Stimulated activated CD8-positive, alpha-beta memory T cell treated with anti-CD3 and anti-CD28 coated beads, Interleukin-7, amount 100 ng/mL, for 4 hours (primary cell): ENCODE results near the gene PAEP.

Experiments used
- DNase-seq, 2 donors: peaks; one replicate each; pipeline ENCODE4 v3.0.0-alpha.2; 2020; ENCODE audit warnings: low read depth in 2 of 2

The PAEP gene

GRCh38 chr9:135579356-135579755, 17.8 kb downstream of the PAEP start:
- DNase-seq, result no peak

DNA sequence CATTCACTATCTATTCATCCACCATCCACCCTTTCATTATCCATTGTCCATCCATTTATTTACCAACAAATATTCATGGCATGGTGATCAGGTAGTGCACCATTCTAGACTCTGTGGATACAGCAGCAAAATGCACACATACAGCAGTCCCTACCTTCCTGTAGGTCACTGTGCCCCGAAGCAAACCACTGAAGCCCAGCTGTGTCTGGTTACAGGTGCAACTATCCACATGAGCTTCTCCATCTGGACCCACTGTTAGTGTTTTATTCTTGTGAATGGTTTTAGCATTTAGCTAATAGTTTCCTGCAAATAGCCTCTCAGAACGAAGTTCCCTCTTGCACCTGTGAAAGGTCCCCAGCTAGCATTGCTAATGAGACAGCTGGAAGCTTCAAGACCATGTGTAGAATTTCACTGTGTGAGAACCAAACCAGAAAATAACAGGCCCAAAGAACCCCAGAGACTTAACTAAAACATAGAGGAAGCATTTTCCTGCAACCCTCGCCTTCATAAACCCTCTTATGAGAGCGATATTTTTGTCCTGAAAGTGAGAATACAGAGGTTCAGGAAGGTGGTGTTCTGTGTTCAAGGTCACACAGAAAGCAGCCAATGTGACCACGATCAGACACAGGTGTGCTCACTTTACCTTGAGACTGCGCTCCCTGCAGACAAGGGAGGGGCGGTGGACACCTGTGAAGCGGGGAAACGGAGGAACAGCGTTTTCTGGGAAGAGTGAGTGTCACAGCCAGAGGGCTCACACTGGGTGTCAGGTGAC, 18.5 kb downstream of the PAEP start:
- DNase-seq, result no peak

DNA sequence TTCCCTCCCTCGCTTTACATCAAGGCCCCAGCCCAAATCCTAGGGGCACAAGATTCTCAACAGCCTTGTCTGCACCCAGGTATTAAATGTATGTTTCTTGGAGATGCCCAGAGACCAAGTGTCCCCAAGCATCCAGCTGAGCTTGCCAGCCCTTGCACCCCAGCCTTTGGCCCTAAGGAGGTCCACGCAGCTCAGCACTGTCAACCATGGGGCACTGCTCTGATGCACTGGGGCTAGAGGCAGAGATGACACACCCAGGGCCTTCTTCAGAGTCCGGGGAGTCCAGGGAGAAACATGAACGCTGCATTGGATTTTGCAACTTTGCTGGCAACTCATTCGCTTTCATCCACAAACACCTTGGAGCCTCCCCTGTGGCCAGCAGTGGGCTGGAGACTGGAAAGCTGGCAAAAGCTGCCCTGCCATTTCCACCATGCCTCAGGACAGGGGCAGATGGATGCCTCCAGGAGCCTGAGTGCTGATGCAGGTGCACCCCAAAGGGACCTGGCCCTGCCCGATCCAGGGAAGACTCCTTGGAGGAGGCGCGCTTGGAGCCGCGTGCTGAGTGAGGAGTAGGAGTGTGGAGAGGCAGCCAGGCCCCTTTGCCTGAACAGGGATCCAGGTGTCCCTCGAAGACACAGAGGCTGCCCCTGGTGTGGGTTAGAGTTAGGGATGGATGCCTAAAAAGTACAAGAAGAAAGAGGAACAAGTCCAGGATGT, 19.3 kb downstream of the PAEP start:
- no peak for DNase-seq

GRCh38 chr9:135581636-135582426, 20.3 kb downstream of the PAEP start:
- no peak for DNase-seq

DNA sequence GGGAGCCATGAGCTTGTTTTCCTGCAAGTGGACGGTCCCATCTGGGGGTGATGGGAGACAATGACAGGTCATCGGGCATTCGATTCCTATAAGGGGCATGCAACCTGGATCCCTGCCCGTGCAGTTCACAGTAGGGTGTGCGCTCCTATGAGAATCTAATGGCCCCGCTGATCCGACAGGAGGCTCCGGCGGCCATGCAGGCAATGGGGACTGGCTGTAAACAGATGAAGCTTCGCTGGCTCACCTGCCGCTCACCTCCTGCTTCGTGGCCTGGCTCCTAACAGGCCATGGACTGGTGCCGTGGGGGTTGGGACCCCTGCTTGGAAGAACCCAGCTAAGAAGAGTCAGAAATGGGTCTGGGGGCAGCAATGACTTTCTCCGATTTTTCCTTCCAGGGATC, 21.0 kb downstream of the PAEP start:
- DNase-seq, result no peak

- DNase-seq, result no peak
Observed at GRCh38 chr9:135582966-135583687, 21.6 kb downstream of the PAEP start.

GRCh38 chr9:135583688-135584011, 22.1 kb downstream of the PAEP start:
- no peak for DNase-seq

GRCh38 chr9:135584371-135584770, 22.8 kb downstream of the PAEP start:
- no peak for DNase-seq

DNA sequence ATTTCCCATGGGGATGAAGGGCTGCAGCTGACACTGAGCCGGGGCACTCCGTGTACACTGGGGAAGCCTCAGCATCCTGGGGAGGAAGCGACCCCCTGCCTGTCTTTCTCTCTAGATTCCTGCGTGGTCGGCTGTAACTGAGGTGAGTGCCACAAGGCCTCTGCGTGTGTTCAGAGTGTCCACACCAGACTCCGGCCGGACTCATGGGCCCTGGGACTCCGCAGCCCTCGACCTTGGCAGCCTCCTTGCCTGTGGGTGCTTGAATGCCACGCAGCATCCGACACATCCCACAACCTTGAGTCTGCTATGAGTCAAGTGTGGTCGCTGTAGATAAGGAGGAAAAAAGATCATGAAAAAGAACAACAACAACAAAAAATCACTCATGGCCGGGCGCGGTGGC, 23.4 kb downstream of the PAEP start:
- DNase-seq, result no peak

DNA sequence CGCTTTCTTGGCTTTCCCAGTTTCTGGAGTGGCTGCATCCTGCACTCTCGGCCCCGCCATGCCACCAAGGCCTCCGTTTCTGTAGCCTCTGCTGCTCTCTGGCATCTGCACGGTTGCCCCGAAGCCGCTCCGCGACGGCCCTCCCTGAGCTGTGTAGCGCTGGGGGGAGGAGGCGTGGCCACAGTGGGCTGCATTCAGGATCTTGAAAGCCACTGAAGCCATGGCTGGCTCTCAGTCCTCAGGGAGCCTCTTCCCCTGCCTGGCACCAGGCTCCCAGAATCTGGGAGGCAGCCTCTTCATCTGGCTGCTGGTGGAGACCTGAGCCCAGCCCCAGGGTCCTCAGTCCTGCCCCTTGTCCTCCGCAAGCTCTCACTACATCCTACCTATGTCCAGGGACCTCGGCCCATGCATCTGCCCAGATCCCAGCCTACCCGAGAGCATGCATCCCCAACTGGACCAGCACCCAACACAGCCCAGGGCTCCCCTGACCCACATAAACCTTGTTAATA, 25.1 kb downstream of the PAEP start:
- DNase-seq, result no peak

DNA sequence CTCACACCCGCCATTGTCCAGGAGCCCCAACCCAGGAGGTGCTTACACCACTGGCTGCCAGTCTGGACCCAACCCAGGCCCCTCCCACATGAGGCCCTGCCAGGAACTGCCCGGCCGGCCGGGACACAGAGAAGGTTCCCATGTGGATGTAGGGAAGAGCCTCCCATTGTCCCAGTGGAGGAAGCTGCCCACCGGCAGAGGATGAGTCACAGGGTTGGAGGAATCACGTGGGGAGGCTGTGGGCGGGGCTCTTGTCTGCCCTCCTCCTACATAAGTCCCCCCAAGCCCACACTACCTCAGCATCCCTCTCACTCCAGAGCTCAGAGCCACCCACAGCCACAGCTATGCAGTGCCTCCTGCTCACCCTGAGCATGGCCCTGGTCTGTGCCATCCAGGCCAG, 26.1 kb downstream of the PAEP start:
- DNase-seq, result no peak

GRCh38 chr9:135588371-135588770, 26.8 kb downstream of the PAEP start:
- DNase-seq, result no peak

DNA sequence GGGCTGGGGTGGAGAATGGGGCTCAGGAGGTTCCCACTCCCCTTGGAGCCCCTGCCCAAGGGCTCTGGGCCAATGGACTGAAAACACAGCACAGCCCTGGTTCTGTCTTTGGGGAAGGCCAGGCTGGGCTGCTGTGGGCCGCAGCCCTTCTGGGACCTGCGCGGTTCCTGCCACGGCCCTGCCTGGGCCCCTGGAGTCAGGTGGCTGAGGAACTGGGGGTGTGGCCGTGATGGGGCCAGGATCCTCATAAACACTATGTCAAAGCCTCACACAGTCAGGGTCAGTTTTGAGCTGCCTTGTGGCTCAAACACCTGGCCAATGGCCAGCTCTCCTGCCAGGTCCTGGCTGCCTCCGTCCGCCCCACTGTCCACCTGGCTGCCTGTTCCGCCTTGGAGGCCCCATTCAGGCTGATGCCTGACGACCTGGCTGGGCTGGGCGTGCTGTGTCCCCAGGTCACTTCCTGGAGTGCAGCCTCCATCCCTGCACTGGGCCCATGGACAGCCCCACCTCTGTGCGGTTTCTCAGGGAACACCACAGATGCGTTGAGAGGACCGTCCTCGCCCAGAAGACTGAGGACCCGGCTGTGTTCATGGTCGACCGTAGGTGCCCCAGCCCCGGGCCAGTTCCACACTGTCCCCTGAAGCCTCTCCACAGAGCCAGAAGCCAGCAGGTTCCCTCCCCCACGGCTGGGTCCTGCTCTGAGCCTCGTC, 27.5 kb downstream of the PAEP start:
- DNase-seq, result no peak

DNA sequence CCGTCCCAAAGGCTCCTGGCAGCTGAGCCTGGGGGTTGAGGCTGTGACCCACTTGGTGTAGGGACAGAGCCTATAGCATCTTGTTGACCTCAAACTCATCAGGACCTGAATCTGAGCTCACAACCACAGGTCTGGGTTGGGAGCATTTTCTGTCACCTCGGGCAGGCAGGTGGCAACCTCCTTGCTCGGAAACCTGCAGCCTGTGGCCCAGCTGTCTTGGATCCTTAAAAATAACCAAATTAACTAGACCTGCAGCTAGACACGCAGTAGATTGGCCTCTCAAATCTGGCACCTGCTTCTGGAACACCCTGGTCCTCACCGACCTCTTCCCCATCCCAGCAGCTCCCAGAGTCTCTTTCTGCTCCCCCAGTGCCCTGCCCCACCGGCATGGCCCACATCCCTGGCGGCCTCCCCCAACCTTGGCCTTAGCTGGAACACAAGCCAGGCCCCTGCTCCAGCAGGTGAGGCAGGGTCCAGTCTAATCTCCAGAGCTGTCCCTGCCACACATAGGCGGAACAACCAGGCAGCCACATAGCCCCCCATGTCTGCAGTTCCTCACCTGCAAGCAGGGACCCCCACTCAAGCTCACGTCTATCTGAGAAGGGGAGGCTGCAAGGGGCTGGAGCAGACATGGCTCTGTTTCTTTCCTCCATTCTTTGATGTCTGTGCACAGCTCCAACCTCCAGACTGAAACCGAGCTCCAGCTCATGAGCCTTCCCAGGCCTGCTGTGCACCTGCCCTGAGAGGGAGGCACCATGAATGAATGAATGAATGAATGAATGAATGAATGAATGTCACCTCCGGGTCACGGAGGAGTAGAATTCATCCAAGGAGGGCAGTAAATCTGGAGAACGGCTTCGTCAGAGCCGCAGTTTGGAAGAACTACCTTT, 28.3 kb downstream of the PAEP start:
- no peak for DNase-seq

DNA sequence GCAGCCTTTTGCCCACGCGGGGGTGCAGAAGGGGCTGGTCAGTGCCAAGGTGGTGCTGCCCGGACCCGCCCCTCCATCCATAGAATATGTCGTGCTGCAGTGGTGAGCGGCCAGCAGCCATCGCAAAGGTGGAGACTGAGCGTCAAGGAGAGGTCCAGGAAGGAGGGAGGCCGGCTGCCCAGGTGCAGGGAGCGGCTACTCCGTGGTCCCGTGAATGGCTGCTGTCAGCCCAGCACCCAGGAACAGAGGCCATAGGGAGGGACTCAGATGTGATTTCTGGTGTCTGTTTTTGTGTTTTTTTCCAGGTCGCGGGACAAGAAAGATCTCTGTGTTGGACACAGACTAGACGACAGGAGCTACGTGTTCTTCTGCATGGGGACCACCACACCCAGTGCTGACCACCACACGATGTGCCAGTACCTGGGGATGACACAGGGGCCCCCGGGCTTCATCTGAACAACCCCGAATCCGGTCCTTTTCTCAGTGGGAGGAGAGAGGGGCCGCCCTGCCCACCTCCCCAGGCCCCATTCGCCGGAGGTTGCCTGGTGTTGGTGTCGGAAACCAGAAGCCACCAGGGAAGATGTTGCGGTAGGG, 29.0 kb downstream of the PAEP start:
- no peak for DNase-seq

DNA sequence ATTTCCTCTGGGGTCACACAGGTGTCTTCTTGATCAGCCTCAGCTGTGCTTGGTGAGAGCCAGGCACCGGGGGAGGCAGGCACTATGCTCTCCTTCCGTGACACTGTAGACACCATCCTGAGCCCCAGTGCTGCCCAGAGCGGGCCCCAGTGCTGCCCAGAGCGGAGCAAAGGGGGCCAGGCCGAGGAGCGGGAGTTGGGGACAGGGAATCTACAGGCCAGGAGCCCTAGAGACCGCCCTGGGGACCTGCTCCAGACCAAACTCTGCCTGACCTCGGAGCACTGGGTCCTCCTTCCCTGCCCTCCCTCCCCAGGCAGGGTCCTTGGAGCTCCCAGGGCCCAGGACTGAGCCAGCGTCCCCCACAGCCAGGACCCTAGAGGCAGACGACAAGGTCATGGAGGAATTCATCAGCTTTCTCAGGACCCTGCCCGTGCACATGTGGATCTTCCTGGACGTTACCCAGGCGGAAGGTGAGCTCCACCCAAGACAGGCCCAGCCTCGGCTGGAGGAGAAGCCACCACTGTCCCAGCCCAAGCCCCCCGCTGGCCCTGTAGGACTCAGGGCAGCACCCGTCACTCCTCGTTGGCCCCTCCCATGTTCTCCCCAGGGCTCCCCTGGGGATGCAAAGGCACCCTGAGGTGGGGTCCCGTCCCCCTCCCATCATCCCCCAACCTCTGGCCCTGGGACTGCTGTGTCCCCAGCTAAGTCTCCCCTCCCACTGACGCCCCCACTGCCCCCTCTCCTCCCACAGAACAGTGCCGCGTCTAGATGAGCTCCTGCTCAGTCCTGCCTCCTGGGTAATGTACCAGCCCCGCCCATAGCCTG, 30.2 kb downstream of the PAEP start:
- DNase-seq, result no peak

GRCh38 chr9:135592331-135592590, 30.7 kb downstream of the PAEP start:
- DNase-seq, result no peak

DNA sequence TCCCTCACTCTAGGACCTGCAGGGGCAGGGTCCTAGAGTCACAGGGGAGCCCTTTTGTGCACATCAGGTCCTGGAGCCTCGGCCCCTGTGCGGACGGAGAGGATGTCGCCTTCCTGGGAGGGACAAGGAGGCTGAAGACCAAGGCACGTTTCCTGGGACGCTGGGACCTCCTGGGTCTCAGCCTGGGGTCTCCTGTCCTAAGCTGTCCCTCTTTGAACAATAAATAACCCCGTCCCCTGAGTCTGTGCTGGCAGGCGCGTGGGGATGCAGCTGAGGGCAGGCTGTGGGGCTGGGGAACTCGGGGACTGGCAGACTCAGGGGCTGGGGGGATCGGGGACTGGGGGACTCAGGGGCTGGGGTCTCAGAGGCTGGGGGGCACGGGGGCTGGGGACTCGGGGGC, 31.1 kb downstream of the PAEP start:
- no peak for DNase-seq

DNA sequence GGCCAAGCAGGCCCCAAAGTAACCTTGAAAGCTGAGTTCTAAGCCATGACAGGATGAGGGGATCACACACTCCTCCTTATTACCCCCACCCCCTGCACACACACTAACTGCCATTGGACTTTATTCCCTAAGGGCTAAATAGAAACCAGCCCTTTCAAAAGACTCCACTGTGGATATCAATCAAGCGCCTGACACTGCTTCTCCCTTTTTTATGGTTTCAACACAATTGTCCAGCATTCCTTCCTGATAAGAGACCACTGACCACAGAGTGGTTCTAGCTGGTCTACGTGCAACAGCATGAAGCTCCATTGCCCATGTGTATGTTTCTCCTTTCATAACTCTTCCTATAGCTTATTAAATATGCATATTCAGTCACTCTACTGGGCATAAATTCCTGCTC, 34.7 kb downstream of the PAEP start:
- no peak for DNase-seq
